Breast epithelium (tissue), 4 donors: ENCODE results near the gene DSG3. TPM values are rescaled to one million over a fixed set of nuclear protein-coding genes. Genes with fewer than 3 reads are reported as not detected.

Source experiments
- DNase-seq, 2 donors: peaks; one replicate each; pipeline ENCODE4 v3.0.0-alpha.2; 2019; ENCODE audit warnings: low spot score in 2 of 2
- H3K27ac ChIP-seq, 2 donors: fragments of 200-600 bp; sonication (generic) in 1 of 2; one replicate each; pipeline ENCODE4 v1.5.1; 2016 to 2019; ENCODE audit warnings: mild to moderate bottlenecking in 1 of 2
- H3K27me3 ChIP-seq, 2 donors: fragments of 200-600 bp; sonication (generic) in 1 of 2; one replicate each; pipeline versions ENCODE4 v1.5.1 to v1.6.0; 2017 to 2019; ENCODE audit warnings: control low read depth in 1 of 2, mild to moderate bottlenecking in 1 of 2
- H3K36me3 ChIP-seq: fragments of 200-600 bp; one replicate; pipeline ENCODE4 v1.5.1; 2019
- H3K4me1 ChIP-seq, 2 donors: fragments of 200-600 bp; sonication (generic); one replicate each; pipeline ENCODE4 v1.5.1; 2016 to 2019; ENCODE audit warnings: control low read depth in 1 of 2
- H3K4me3 ChIP-seq, 3 donors: fragments of 200-600 bp; sonication (generic); 1 replicate in 2 of 3; 2 replicates in 1 of 3; pipeline ENCODE4 v1.5.1; 2016 to 2019; ENCODE audit warnings: mild to moderate bottlenecking in 3 of 3, moderate library complexity in 2 of 3
- H3K9me3 ChIP-seq, 2 donors: fragments of 200-600 bp; sonication (generic) in 1 of 2; one replicate each; pipeline ENCODE4 v1.5.1; 2016 to 2019; ENCODE audit warnings: control low read depth in 1 of 2
- CTCF ChIP-seq, 3 donors: fragments of 450-650 bp; IDR thresholded peaks; one replicate each; pipeline ENCODE4 v1.5.1; 2016 to 2017; ENCODE audit warnings: antibody characterized with exemption in 3 of 3, mild to moderate bottlenecking in 3 of 3, moderate library complexity in 3 of 3
- POLR2A ChIP-seq: fragments of 450-650 bp; IDR thresholded peaks from one replicate; pipeline ENCODE4 v1.6.1; 2016; ENCODE audit warnings: antibody characterized with exemption, mild to moderate bottlenecking, moderate library complexity
- POLR2AphosphoS5 ChIP-seq, 3 donors: sonication (generic); formaldehyde crosslinking; IDR thresholded peaks; one replicate each; pipeline ENCODE4 v1.6.1; 2017; ENCODE audit warnings: antibody characterized with exemption in 3 of 3
- intact Hi-C: fragments of 100-400 bp; cut with DNase I; formaldehyde crosslinking; loops from one replicate; pipeline ENCODE4 v1.15.1; 2023; ENCODE audit warnings: low total_unique reads
- total RNA-seq, 3 donors: library from RNA; depleted of rRNA; stranded (reverse); fragments of >200 nt; gene quantifications; one replicate each; pipeline ENCODE4 v1.1.0, GENCODE V29; 2016

DSG3 gene
- total RNA-seq, 3 donors from 2014 or later: 21.0 to 40.1 TPM; not detected in 1

GRCh38 chr18:31482051-31482450 is 34.5 kb downstream of the DSG3 start:
- intact Hi-C loops: no loop called here
- TF ChIP-seq POLR2A (no peak), POLR2AphosphoS5 (IDR thresholded peaks at IDR 0.05) (no peak), CTCF (IDR thresholded peaks at IDR 0.05) (no peak)

GRCh38 chr18:31483396-31483795 is 35.9 kb downstream of the DSG3 start:
- TF ChIP-seq POLR2AphosphoS5 (IDR thresholded peaks at IDR 0.05) (no peak), POLR2A (no peak), CTCF (IDR thresholded peaks at IDR 0.05) (no peak)
- Histone ChIP-seq H3K36me3 (no peaks in the 10 kb centered on the region), H3K4me1 (no peaks in the 10 kb centered on the region), H3K9me3 (no peaks in the 10 kb centered on the region), H3K27ac (no peak overlapping the region), H3K4me3 (no peak overlapping the region), H3K27me3 (no peaks in the 10 kb centered on the region)
- intact Hi-C loops: no loop called here
- no peak for DNase-seq

More at GRCh38 chr18:31482051-31482450, 34.5 kb downstream of the DSG3 start:
- Histone ChIP-seq H3K4me1 (no peaks in the 10 kb centered on the region), H3K27me3 (no peaks in the 10 kb centered on the region), H3K4me3 (no peak overlapping the region), H3K9me3 (no peaks in the 10 kb centered on the region), H3K36me3 (no peaks in the 10 kb centered on the region), H3K27ac (no peak overlapping the region)
- no peak for DNase-seq

GRCh38 chr18:31484461-31484860 is 36.9 kb downstream of the DSG3 start:
- H3K4me1 ChIP-seq: no peaks in the 10 kb centered on the region
- intact Hi-C loops: no loop called here
- H3K36me3 ChIP-seq: no peaks in the 10 kb centered on the region
- no peak for TF ChIP-seq POLR2AphosphoS5 (IDR thresholded peaks at IDR 0.05)
- no peak for TF ChIP-seq CTCF (IDR thresholded peaks at IDR 0.05)
- TF ChIP-seq POLR2A: no peak
- no peaks in the 10 kb centered on the region for H3K9me3 ChIP-seq
- DNase-seq: no peak
- H3K4me3 ChIP-seq: no peak overlapping the region
- no peaks in the 10 kb centered on the region for H3K27me3 ChIP-seq
- H3K27ac ChIP-seq: no peak overlapping the region

- intact Hi-C loops: no loop called here
- Histone ChIP-seq H3K4me3 (no peak overlapping the region), H3K27ac (no peak overlapping the region), H3K27me3 (no peaks in the 10 kb centered on the region), H3K9me3 (no peaks in the 10 kb centered on the region), H3K4me1 (no peaks in the 10 kb centered on the region), H3K36me3 (no peaks in the 10 kb centered on the region)
- DNase-seq: no peak
- no peak for TF ChIP-seq POLR2AphosphoS5 (IDR thresholded peaks at IDR 0.05)
- no peak for TF ChIP-seq CTCF (IDR thresholded peaks at IDR 0.05)
- no peak for TF ChIP-seq POLR2A
Observed at GRCh38 chr18:31486165-31486564, 38.6 kb downstream of the DSG3 start.

GRCh38 chr18:31487246-31488015 is 39.9 kb downstream of the DSG3 start:
- H3K4me1 ChIP-seq: no peaks in the 10 kb centered on the region
- DNase-seq: no peak
- H3K4me3 ChIP-seq: no peak overlapping the region
- no peaks in the 10 kb centered on the region for H3K9me3 ChIP-seq
- intact Hi-C loops: no loop called here
- TF ChIP-seq POLR2AphosphoS5 (IDR thresholded peaks at IDR 0.05) (no peak), POLR2A (no peak), CTCF (IDR thresholded peaks at IDR 0.05) (no peak)
- H3K27ac ChIP-seq: no peak overlapping the region
- H3K27me3 ChIP-seq: no peaks in the 10 kb centered on the region
- H3K36me3 ChIP-seq: no peaks in the 10 kb centered on the region
